Right renal cortex interstitium (tissue), 3 donors: ENCODE results near the gene NPEPPS. TPM values are rescaled to one million over a fixed set of nuclear protein-coding genes. Genes with fewer than 3 reads are reported as not detected.
"Not testable (repeated sequence)": the region's sequence is repeated elsewhere in the genome, so short reads cannot be mapped to it uniquely, and the experiment has no call there.

Source experiments
- DNase-seq, 3 donors: peaks; one replicate each; pipeline ENCODE4 v3.0.0-alpha.2; 2013; ENCODE audit warnings: low read depth in 3 of 3, low spot score in 2 of 3
- polyA plus RNA-seq, 3 donors: library from polyadenylated mRNA; unstranded; fragments of 120-200 nt; gene quantifications; one replicate each; pipeline ENCODE4 v1.2.1, GENCODE V29; 2013; ENCODE audit not compliant: insufficient read length in 3 of 3

NPEPPS gene
- polyA plus RNA-seq, result 100 to 1,000 TPM; 137 to 150 (median 138) TPM

- DNase-seq, result peak in 2 of 3 donors; percentile 50 to 56
Observed at GRCh38 chr17:47530557-47531232, at the start of gene NPEPPS. Gene NPEPPS (plus strand): TSS chr17:47531108. CDS start chr17:47531301, 193 bp downstream.

DNA sequence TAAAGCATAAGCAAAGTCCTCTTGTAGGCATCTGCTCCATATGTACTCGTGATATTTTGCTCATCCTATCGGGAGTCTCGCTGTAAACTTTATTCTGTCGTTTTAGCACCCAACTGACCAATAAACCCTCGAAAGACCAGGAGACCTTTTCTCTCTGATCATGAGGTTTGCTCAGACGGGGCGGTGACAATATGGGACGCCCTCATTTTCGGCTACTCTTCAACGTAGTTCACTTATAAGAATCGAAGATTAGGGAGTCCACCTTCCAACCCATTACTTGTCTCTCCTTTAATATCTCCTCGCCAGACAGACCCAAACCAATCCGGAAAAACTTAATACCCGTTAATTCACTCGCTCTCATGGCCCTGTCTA, 39.1 kb upstream of the NPEPPS start:
- not testable (repeated sequence) for DNase-seq

- not testable (repeated sequence) for DNase-seq
Observed at GRCh38 chr17:47499074-47499473, 31.8 kb upstream of the NPEPPS start.

DNA sequence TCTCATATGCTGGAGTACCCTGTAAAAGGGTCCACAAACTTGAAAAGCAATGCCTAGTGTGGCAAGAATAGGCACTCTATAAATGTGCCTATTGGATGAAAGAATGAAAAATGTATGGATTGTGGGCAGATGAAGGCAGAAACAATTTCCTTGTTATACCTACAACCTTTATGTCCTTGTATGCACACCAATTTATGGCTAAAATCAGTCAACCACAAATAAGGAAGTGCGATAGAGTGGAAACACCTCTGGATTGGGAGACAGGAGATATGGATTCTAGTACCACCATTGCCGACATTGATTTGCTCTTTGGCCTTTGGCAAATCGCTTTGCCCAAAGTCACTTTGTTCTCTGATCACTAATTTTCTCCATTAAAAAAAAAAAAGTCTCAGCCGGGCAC, 31.4 kb upstream of the NPEPPS start:
- not testable (repeated sequence) for DNase-seq

DNA sequence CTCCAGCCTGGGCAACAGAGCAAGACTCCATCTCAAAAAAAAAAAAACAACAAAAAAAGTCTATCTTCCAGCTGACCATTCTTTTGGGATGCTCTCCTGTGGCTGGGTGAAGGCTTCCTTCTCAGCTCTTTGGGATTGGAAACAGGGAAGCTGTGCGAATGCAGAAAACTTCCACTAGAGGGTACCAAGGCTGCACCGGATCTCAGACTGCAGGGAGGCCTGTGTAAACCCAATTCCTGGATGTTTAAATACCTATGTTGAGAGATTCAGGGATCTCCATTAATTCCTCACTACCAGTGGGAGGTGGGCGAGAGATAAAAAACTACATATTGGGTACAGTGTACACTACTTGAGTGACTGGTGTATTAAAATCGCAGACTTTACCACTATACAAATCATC, 30.3 kb upstream of the NPEPPS start:
- DNase-seq, result not testable (repeated sequence)

GRCh38 chr17:47502122-47502731, 28.7 kb upstream of the NPEPPS start:
- DNase-seq, result not testable (repeated sequence)

DNA sequence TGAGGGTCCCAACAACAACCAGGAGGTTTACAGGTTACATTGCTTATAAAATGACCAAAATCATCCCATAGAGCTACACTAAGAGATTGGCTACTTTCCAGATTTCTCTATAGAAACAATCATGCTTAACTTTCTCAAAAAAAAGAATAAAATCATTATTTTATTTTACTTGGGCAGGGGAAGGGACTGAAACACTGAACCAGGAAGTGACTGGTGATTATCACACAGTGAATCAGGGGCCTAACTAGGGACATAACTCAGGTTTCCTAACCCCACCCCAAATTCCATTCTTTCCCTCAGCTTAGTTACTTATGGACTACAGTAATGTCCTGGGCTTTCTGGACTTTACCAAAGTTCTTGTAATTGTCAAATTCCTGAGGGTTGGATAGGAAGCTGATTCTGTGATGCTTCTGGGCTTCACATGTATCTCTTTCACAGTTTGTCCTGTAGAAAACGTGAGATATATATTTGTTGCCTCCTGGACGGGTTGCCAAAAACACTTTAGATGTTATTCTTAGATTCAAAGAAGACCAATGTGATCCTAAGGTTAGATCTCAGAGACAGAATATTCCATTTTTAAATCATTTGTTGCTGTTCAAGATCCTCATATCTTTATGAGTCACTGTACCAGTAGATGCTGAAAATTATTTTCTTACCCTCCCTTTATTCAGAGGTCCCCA, 28.0 kb upstream of the NPEPPS start:
- not testable (repeated sequence) for DNase-seq

DNA sequence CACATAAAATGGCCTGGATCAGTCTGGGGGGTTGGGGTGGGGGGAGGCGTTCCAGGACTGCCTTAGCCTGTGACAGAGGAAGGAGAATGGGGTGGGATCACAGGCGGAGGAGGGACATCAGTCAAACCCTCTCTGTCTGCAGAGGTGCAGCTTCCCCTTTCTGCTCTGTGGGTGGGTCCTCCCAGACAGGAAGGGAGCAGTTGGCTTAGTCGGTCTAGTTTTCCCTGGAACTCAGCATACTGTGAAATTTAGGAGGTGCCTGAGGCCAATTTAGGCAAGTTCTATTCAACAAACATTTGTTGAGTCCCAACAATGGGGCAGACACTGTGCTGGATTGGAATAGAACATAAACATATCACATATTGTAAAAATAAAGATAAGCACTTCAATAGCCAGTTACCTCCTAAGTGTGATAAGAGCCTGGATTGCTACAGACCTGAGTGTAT, 19.2 kb upstream of the NPEPPS start:
- DNase-seq, result not testable (repeated sequence)

GRCh38 chr17:47513301-47513700, 17.6 kb upstream of the NPEPPS start:
- not testable (repeated sequence) for DNase-seq

- DNase-seq, result not testable (repeated sequence)
Observed at GRCh38 chr17:47518880-47519279, 12.0 kb upstream of the NPEPPS start.

GRCh38 chr17:47519365-47519764, 11.5 kb upstream of the NPEPPS start:
- DNase-seq, result not testable (repeated sequence)

- DNase-seq, result not testable (repeated sequence)
Observed at GRCh38 chr17:47520279-47520678, 10.6 kb upstream of the NPEPPS start.

DNA sequence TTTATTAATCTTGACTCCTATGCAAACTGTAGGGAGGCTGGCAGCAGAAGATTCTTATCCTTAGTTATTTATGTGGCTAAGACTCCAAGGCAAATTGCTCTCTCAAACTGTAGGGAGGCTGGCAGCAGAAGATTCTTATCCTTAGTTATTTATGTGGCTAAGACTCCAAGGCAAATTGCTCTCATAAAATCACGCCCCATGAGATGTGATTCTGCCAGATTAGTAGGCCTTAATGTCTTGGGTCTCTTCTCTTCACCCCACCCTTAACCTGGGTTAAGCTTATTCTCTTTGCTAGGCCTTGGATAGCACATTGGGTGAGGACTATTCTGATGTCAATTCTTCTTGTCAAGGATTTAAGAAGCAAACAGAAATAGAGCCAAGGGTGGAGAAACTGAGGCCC, 9.5 kb upstream of the NPEPPS start:
- not testable (repeated sequence) for DNase-seq

DNA sequence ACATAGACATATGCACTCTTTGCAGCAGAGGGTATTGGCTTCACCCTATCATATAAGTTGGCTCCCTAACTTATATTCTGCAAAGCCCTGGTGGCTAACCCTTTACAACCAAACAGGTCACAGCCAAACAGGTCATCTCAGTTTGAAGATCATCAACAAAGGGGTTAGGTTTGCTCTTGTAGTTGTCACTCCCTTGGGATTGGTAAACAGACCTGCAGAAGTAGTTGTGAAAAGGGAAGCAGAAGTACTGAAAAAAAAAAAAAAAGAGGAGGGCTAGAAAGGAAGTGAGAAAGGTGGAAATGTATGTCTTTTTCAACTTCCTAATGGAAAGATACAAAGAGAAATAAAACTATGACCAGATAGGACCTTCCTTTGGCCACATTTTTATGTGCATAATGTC, 8.6 kb upstream of the NPEPPS start:
- DNase-seq, result not testable (repeated sequence)

- peak in 1 of 3 donors; percentile 0 for DNase-seq
Observed at GRCh38 chr17:47531233-47531820, 419 bp downstream of the NPEPPS start.

GRCh38 chr17:47539085-47539484, 8.2 kb downstream of the NPEPPS start:
- not testable (repeated sequence) for DNase-seq

DNA sequence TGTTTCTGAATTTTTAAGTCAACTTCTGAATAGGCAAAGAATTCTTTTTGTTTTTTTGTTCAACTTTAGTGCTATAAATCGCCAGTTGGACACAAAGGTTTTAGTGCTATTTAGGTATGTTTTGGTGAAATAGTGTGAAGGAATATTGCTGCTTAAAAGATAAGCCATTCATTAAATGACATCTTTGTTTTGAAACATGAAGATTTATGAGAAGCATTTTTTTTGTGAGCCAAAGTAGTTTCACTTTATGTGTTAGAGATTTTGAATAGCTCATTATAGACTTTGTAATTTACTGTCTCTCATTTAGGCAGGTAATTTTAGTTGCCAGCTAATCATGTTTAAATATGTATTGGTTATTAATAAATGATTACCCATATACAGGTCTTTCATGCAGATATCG, 10.8 kb downstream of the NPEPPS start:
- DNase-seq, result not testable (repeated sequence)

DNA sequence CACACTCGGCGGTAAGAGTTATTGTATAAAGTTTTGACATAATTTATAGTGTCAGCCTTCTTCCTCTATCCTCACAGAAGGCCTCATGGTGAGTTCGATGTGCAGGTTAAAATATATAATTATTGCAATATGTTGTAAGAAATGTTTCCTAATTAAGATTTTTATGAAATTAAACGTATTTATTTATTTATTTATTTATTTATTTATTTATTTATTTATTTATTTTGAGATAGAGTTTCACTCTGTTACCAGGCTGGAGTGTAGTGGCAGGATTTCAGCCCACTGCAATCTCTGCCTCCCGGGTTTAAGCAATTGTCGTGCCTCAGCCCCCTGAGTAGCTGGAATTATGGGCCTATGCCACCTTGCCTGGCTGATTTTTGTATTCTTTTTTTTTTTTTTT, 13.4 kb downstream of the NPEPPS start:
- DNase-seq, result not testable (repeated sequence)

GRCh38 chr17:47554733-47555132, 23.8 kb downstream of the NPEPPS start:
- DNase-seq, result not testable (repeated sequence)

- DNase-seq, result not testable (repeated sequence)
Observed at GRCh38 chr17:47556108-47556507, 25.2 kb downstream of the NPEPPS start.

- DNase-seq, result not testable (repeated sequence)
Observed at GRCh38 chr17:47560517-47561043, 29.7 kb downstream of the NPEPPS start.
